GM12892 (cell line): ENCODE results near the gene ATP2C1.

Experiments used
- POLR2A ChIP-seq: IDR thresholded peaks from 2 replicates; pipeline ENCODE4 v1.6.1; 2011; ENCODE audit warnings: low read depth, low read length, control low read depth
- POLR2AphosphoS5 ChIP-seq: IDR thresholded peaks from 2 replicates; pipeline ENCODE4 v1.6.1; 2011; ENCODE audit warnings: low read depth, low read length, control low read depth
- TAF1 ChIP-seq: IDR thresholded peaks from 2 replicates; pipeline ENCODE4 v1.6.1; 2011; ENCODE audit warnings: low read depth, mild to moderate bottlenecking, control low read depth, low read length, borderline replicate concordance

- TF ChIP-seq POLR2AphosphoS5 (no peak), TAF1 (no peak), POLR2A (no peak)
Observed at GRCh38 chr3:130934442-130935089, 40.7 kb downstream of the ATP2C1 start.
